Activated T-cell treated with anti-CD3 and anti-CD28 coated beads, Interleukin-2, amount 50 U/mL, for 1 hour (primary cell): ENCODE measurements around the gene UBE4B.
"Not testable (repeated sequence)": the region's sequence is repeated elsewhere in the genome, so short reads cannot be mapped to it uniquely, and the experiment has no call there.

Source experiments
- DNase-seq: peaks from one replicate; pipeline ENCODE4 v3.0.0-alpha.2; 2020

The UBE4B gene

GRCh38 chr1:10042746-10043145 lies 10.0 kb downstream of the UBE4B start:
- no peak for DNase-seq

GRCh38 chr1:10045480-10046355 lies 13.0 kb downstream of the UBE4B start:
- no peak for DNase-seq

GRCh38 chr1:10046356-10047085 lies 13.8 kb downstream of the UBE4B start:
- DNase-seq, result no peak

GRCh38 chr1:10048601-10049000 lies 15.8 kb downstream of the UBE4B start:
- no peak for DNase-seq

GRCh38 chr1:10050611-10051010 lies 17.9 kb downstream of the UBE4B start:
- DNase-seq, result no peak

GRCh38 chr1:10051656-10052055 lies 18.9 kb downstream of the UBE4B start:
- no peak for DNase-seq

GRCh38 chr1:10052347-10052746 lies 19.6 kb downstream of the UBE4B start:
- no peak for DNase-seq

GRCh38 chr1:10054465-10054864 lies 21.7 kb downstream of the UBE4B start:
- no peak for DNase-seq

- no peak for DNase-seq
Observed at GRCh38 chr1:10056599-10056987, 23.8 kb downstream of the UBE4B start.

GRCh38 chr1:10057343-10057742 lies 24.6 kb downstream of the UBE4B start:
- DNase-seq, result no peak

GRCh38 chr1:10057796-10058195 lies 25.0 kb downstream of the UBE4B start:
- no peak for DNase-seq

- no peak for DNase-seq
Observed at GRCh38 chr1:10059342-10059718, 26.6 kb downstream of the UBE4B start.

GRCh38 chr1:10060311-10061100 lies 27.7 kb downstream of the UBE4B start:
- no peak for DNase-seq

GRCh38 chr1:10061276-10061675 lies 28.5 kb downstream of the UBE4B start:
- no peak for DNase-seq

GRCh38 chr1:10063878-10064277 lies 31.1 kb downstream of the UBE4B start:
- no peak for DNase-seq

- DNase-seq, result no peak
Observed at GRCh38 chr1:10064416-10065343, 31.9 kb downstream of the UBE4B start.

GRCh38 chr1:10065344-10065685 lies 32.6 kb downstream of the UBE4B start:
- DNase-seq, result no peak

GRCh38 chr1:10065760-10066159 lies 33.0 kb downstream of the UBE4B start:
- no peak for DNase-seq

GRCh38 chr1:10068605-10069294 lies 36.0 kb downstream of the UBE4B start:
- no peak for DNase-seq

- DNase-seq, result no peak
Observed at GRCh38 chr1:10070206-10070605, 37.4 kb downstream of the UBE4B start.

GRCh38 chr1:10071640-10072039 lies 38.9 kb downstream of the UBE4B start:
- no peak for DNase-seq

GRCh38 chr1:10073371-10073770 lies 40.6 kb downstream of the UBE4B start:
- not testable (repeated sequence) for DNase-seq
